Measurements from ENCODE around the gene SIRPD. TPM values are rescaled to one million over a fixed set of nuclear protein-coding genes. Genes with fewer than 3 reads are reported as not detected.

The SIRPD gene
- total and polyA plus RNA-seq, 2 of the 13 experiments (the other 11 are each of a cell fraction or from before 2014, with no cell fraction given), result not detected

- H3K79me2 ChIP-seq (ENCODE audit: insufficient read depth, low read length), result no peaks in the 10 kb centered on the region
- H3K9ac ChIP-seq (ENCODE audit: insufficient read depth, low read depth, low read length), result no peak overlapping the region
- no peak for DNase-seq (ENCODE audit: low spot score)
- intact Hi-C loops (cut with micrococcal nuclease; ENCODE audit: unreplicated experiment), result no loop called here
- ChIA-PET POLR2A (no interaction called here), CTCF (ENCODE audit: low intra/inter-chr PET ratio, low total read pairs) (no interaction called here)
- in situ Hi-C loops (cut with HindIII; ENCODE audit: extremely low pct_ligation_motif_present, low pct_unique_long_range_greater_than_20kb), result no loop called here
- H3K36me3 ChIP-seq (replicated peaks in 1 of 2; ENCODE audit: control insufficient read depth in 1 of 2, insufficient read depth in 2 of 2, low read length in 2 of 2), result no peaks in the 10 kb centered on the region
- peaks cover 0 to 2% of the 10 kb centered on the region in 2 experiments; a peak in 1 of 5 replicates for H3K27me3 ChIP-seq (ENCODE audit: control insufficient read depth in 1 of 2, insufficient read depth in 2 of 2, low read length in 2 of 2)
- BruUV-seq (replicated peaks), result no TSS peak
- FAIRE-seq, result no peak
- H3K4me1 ChIP-seq (ENCODE audit: insufficient read depth, low read length), result peaks cover 9% of the 10 kb centered on the region; the same call in 1 of the 2 replicates
- H4K20me1 ChIP-seq (ENCODE audit: insufficient read depth, low read length), result no peaks in the 10 kb centered on the region
- 6% methylated on average over 3 of the region's 3 CpGs for WGBS (ENCODE audit: low lambda C conversion rate)
- no peak overlapping the region for H2AFZ ChIP-seq (ENCODE audit: low read length)
- no peak overlapping the region for H3K4me3 ChIP-seq (replicated peaks in 1 of 3; ENCODE audit: insufficient read depth in 1 of 3, low read depth in 2 of 3, low read length in 3 of 3)
- H3K4me2 ChIP-seq (ENCODE audit: low read depth, low read length), result no peak overlapping the region
- no peak overlapping the region for H3K27ac ChIP-seq (ENCODE audit: extremely low read length, insufficient read depth, low read length)
- ATAC-seq, result no peak
- H3K9me3 ChIP-seq (ENCODE audit: low read length), result no peaks in the 10 kb centered on the region
- TF ChIP-seq, protein P1, sequence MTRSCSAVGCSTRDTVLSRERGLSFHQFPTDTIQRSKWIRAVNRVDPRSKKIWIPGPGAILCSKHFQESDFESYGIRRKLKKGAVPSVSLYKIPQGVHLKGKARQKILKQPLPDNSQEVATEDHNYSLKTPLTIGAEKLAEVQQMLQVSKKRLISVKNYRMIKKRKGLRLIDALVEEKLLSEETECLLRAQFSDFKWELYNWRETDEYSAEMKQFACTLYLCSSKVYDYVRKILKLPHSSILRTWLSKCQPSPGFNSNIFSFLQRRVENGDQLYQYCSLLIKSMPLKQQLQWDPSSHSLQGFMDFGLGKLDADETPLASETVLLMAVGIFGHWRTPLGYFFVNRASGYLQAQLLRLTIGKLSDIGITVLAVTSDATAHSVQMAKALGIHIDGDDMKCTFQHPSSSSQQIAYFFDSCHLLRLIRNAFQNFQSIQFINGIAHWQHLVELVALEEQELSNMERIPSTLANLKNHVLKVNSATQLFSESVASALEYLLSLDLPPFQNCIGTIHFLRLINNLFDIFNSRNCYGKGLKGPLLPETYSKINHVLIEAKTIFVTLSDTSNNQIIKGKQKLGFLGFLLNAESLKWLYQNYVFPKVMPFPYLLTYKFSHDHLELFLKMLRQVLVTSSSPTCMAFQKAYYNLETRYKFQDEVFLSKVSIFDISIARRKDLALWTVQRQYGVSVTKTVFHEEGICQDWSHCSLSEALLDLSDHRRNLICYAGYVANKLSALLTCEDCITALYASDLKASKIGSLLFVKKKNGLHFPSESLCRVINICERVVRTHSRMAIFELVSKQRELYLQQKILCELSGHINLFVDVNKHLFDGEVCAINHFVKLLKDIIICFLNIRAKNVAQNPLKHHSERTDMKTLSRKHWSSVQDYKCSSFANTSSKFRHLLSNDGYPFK (CRISPR knock-in tag; IDR thresholded peaks at IDR 0.05; ENCODE audit: borderline replicate concordance), result no peak
- no peak for TF ChIP-seq ZNF383 (CRISPR knock-in tag; IDR thresholded peaks at IDR 0.05; ENCODE audit: borderline replicate concordance)
- no peak for TF ChIP-seq KDM4B (CRISPR knock-in tag; IDR thresholded peaks at IDR 0.05)
- TF ChIP-seq TMF1 (CRISPR knock-in tag; IDR thresholded peaks at IDR 0.05; ENCODE audit: low read depth), result no peak
- no peak for TF ChIP-seq PRMT3 (CRISPR knock-in tag; IDR thresholded peaks at IDR 0.05; ENCODE audit: borderline replicate concordance, low read depth)
- no peak for TF ChIP-seq PITX1 (CRISPR knock-in tag; IDR thresholded peaks at IDR 0.05)
- TF ChIP-seq, protein P2, sequence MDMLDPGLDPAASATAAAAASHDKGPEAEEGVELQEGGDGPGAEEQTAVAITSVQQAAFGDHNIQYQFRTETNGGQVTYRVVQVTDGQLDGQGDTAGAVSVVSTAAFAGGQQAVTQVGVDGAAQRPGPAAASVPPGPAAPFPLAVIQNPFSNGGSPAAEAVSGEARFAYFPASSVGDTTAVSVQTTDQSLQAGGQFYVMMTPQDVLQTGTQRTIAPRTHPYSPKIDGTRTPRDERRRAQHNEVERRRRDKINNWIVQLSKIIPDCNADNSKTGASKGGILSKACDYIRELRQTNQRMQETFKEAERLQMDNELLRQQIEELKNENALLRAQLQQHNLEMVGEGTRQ (IDR thresholded peaks at IDR 0.05; ENCODE audit: low read depth, low read length), result no peak
- TF ChIP-seq, protein P2 (CRISPR knock-in tag; IDR thresholded peaks at IDR 0.05; ENCODE audit: borderline replicate concordance), result peak; percentile 70; the same call in 1 of the 2 replicates
- no peak for TF ChIP-seq ZNF703 (CRISPR knock-in tag; IDR thresholded peaks at IDR 0.05; ENCODE audit: borderline replicate concordance)
- peak; percentile 96 for TF ChIP-seq SRF (IDR thresholded peaks at IDR 0.05; ENCODE audit: low read depth, low read length)
- no peak for TF ChIP-seq NR2C2 (CRISPR knock-in tag; IDR thresholded peaks at IDR 0.05; ENCODE audit: borderline replicate concordance)
- TF ChIP-seq, protein P3, sequence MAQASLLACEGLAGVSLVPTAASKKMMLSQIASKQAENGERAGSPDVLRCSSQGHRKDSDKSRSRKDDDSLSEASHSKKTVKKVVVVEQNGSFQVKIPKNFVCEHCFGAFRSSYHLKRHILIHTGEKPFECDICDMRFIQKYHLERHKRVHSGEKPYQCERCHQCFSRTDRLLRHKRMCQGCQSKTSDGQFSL (CRISPR knock-in tag; IDR thresholded peaks at IDR 0.05), result no peak
- TF ChIP-seq TEAD3 (CRISPR knock-in tag; optimal IDR thresholded peaks at IDR 0.05; ENCODE audit: borderline replicate concordance), result peak; percentile 22
- TF ChIP-seq NR1H2 (CRISPR knock-in tag; IDR thresholded peaks at IDR 0.05; ENCODE audit: borderline replicate concordance, low read depth), result no peak
- no peak for TF ChIP-seq ZFX (CRISPR knock-in tag; IDR thresholded peaks at IDR 0.05; ENCODE audit: low read depth)
- peak; percentile 82; the same call in 1 of the 2 replicates for TF ChIP-seq ARNTL (CRISPR knock-in tag; IDR thresholded peaks at IDR 0.05)
- peak; percentile 27; the same call in 1 of the 2 replicates for TF ChIP-seq ZBTB14 (CRISPR knock-in tag; IDR thresholded peaks at IDR 0.05)
- TF ChIP-seq ERF (CRISPR knock-in tag; IDR thresholded peaks at IDR 0.05), result no peak
- no peak for TF ChIP-seq MXD3 (CRISPR knock-in tag; IDR thresholded peaks at IDR 0.05)
These were observed 57.0 kb downstream of the SIRPD start for GRCh38 chr20:1500496-1500895.
